ENCODE measurements around the gene LRRC41.
"Not testable (repeated sequence)": the region's sequence is repeated elsewhere in the genome, so short reads cannot be mapped to it uniquely, and the experiment has no call there.

LRRC41 gene

DNA sequence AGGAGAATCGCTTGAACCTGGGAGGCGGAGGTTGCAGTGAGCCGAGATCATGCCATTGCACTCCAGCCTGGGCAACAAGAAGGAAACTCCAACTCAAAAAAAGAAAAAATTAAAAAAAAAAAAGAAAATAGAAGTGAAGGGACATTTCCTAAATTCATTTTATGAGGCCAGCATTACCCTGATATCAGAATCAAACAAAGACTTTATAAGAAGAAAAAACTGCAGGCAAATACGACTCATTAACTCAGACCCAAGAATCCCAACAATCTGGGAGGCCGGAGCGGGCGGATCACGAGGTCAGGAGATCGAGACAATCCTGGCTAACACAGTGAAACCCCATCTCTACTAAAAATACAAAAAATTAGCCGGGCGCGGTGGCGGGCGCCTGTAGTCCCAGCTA, 34.0 kb upstream of the LRRC41 start:
- not testable (repeated sequence) for H3K9ac ChIP-seq (ENCODE audit: low read length); H3K27me3 ChIP-seq (ENCODE audit: control insufficient read depth in 1 of 2, insufficient read depth in 2 of 2, low read length in 2 of 2); H3K4me1 ChIP-seq (ENCODE audit: insufficient read depth, low read length); H3K4me3 ChIP-seq (ENCODE audit: low read depth in 1 of 2, low read length in 2 of 2); H3K27ac ChIP-seq (ENCODE audit: low read depth, low read length); H3K9me3 ChIP-seq (ENCODE audit: low read length); H3K36me3 ChIP-seq (ENCODE audit: insufficient read depth, low read length)

DNA sequence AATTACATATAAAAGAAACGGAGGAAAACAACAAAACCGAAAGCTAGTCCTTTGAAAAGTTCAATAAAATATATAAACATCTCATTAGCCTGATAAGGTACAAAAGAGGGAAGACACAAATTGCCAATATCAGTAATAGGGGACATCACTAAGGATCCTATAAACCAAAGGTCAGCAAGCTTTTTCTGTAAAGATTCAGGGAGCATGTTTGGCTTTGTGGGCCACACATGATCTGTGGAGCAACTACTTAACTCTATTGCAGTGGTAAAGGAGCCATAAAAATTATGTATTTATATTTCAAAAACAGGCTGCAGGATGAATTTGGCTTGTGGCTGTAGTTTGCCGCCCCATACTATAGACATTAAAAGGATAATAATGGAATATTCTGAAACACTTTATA, 31.7 kb upstream of the LRRC41 start:
- Histone ChIP-seq H3K9me3 (ENCODE audit: low read length) (no peaks in the 10 kb centered on the region), H3K9ac (ENCODE audit: low read length) (no peak overlapping the region), H3K36me3 (ENCODE audit: insufficient read depth, low read length) (no peaks in the 10 kb centered on the region), H3K27ac (ENCODE audit: low read depth, low read length) (no peak overlapping the region), H3K27me3 (ENCODE audit: control insufficient read depth in 1 of 2, insufficient read depth in 2 of 2, low read length in 2 of 2) (no peaks in the 10 kb centered on the region), H3K4me1 (ENCODE audit: insufficient read depth, low read length) (no peaks in the 10 kb centered on the region), H3K4me3 (ENCODE audit: low read depth in 1 of 2, low read length in 2 of 2) (no peak overlapping the region)

DNA sequence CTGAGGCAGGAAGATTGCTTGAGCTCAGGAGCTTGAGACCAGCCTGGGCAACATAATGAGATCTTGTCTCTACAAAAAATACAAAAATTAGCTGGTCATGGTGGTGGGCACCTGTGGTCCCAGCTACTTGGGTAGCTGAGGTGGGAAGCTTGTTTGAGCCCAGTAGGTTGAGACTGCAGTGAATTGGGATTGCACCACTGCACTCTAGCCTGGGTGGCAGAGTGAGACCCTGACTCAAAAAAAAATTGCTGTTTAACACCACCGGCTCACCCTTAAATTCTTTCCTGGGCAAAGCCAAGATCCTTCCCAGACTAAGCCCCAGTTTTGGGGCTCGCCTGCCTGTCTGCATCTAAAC, 30.6 kb upstream of the LRRC41 start:
- H3K27ac ChIP-seq (ENCODE audit: low read depth, low read length), result no peak overlapping the region
- no peak overlapping the region for H3K4me3 ChIP-seq (ENCODE audit: low read depth in 1 of 2, low read length in 2 of 2)
- H3K4me1 ChIP-seq (ENCODE audit: insufficient read depth, low read length), result no peaks in the 10 kb centered on the region
- no peaks in the 10 kb centered on the region for H3K27me3 ChIP-seq (ENCODE audit: control insufficient read depth in 1 of 2, insufficient read depth in 2 of 2, low read length in 2 of 2)
- H3K9ac ChIP-seq (ENCODE audit: low read length), result no peak overlapping the region
- H3K36me3 ChIP-seq (ENCODE audit: insufficient read depth, low read length), result no peaks in the 10 kb centered on the region
- H3K9me3 ChIP-seq (ENCODE audit: low read length), result no peaks in the 10 kb centered on the region

GRCh38 chr1:46333300-46334029, 30.0 kb upstream of the LRRC41 start:
- Histone ChIP-seq H3K27me3 (ENCODE audit: control insufficient read depth in 1 of 2, insufficient read depth in 2 of 2, low read length in 2 of 2) (no peaks in the 10 kb centered on the region), H3K36me3 (ENCODE audit: insufficient read depth, low read length) (no peaks in the 10 kb centered on the region), H3K27ac (ENCODE audit: low read depth, low read length) (no peak overlapping the region), H3K4me1 (ENCODE audit: insufficient read depth, low read length) (no peaks in the 10 kb centered on the region), H3K4me3 (ENCODE audit: low read depth in 1 of 2, low read length in 2 of 2) (no peak overlapping the region), H3K9me3 (ENCODE audit: low read length) (no peaks in the 10 kb centered on the region), H3K9ac (ENCODE audit: low read length) (no peak overlapping the region)

- not testable (repeated sequence) for H3K36me3 ChIP-seq (ENCODE audit: insufficient read depth, low read length); H3K9ac ChIP-seq (ENCODE audit: low read length); H3K9me3 ChIP-seq (ENCODE audit: low read length); H3K4me1 ChIP-seq (ENCODE audit: insufficient read depth, low read length); H3K27me3 ChIP-seq (ENCODE audit: control insufficient read depth in 1 of 2, insufficient read depth in 2 of 2, low read length in 2 of 2); H3K27ac ChIP-seq (ENCODE audit: low read depth, low read length); H3K4me3 ChIP-seq (ENCODE audit: low read depth in 1 of 2, low read length in 2 of 2)
These were observed 28.5 kb upstream of the LRRC41 start for GRCh38 chr1:46331786-46332540.

DNA sequence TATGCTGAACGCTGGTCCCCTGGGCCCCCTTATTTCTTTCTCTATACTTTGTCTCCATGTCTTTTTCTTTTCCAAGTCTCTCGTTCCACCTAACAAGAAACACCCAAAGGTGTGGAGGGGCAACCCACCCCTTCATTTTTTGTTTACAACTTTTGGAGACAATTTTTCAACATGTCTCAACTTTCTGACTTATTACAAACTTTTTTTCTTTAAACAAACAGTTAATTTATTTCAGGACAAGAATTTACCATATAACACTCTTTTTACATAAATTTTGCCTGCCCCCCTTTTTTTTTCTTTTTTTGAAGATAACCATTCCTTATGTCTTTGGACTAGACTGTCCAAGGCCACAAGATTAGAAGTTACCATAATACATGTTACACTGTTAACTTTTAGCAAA, 27.0 kb upstream of the LRRC41 start:
- H3K9ac ChIP-seq (ENCODE audit: low read length); H3K36me3 ChIP-seq (ENCODE audit: insufficient read depth, low read length); H3K4me3 ChIP-seq (ENCODE audit: low read depth in 1 of 2, low read length in 2 of 2); H3K9me3 ChIP-seq (ENCODE audit: low read length); H3K27ac ChIP-seq (ENCODE audit: low read depth, low read length); H3K4me1 ChIP-seq (ENCODE audit: insufficient read depth, low read length); H3K27me3 ChIP-seq (ENCODE audit: control insufficient read depth in 1 of 2, insufficient read depth in 2 of 2, low read length in 2 of 2): not testable (repeated sequence)

DNA sequence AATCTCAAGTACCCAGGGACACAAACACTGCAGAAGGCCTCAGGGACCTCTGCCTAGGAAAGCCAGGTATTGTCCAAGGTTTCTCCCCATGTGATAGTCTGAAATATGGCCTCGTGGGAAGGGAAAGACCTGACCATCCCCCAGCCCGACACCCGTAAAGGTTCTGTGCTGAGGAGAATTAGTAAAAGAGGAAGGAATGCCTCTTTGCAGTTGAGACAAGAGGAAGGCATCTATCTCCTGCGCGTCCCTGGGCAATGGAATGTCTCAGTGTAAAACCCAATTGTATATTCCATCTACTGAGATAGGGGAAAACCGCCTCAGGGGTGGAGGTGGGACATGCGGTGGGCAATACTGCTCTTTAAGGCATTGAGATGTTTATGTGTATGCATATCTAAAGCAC, 26.4 kb upstream of the LRRC41 start:
- H3K27me3 ChIP-seq (ENCODE audit: control insufficient read depth in 1 of 2, insufficient read depth in 2 of 2, low read length in 2 of 2); H3K9me3 ChIP-seq (ENCODE audit: low read length); H3K4me1 ChIP-seq (ENCODE audit: insufficient read depth, low read length); H3K27ac ChIP-seq (ENCODE audit: low read depth, low read length); H3K4me3 ChIP-seq (ENCODE audit: low read depth in 1 of 2, low read length in 2 of 2); H3K9ac ChIP-seq (ENCODE audit: low read length); H3K36me3 ChIP-seq (ENCODE audit: insufficient read depth, low read length): not testable (repeated sequence)

GRCh38 chr1:46328182-46328581, 24.8 kb upstream of the LRRC41 start:
- not testable (repeated sequence) for H3K4me3 ChIP-seq (ENCODE audit: low read depth in 1 of 2, low read length in 2 of 2); H3K27me3 ChIP-seq (ENCODE audit: control insufficient read depth in 1 of 2, insufficient read depth in 2 of 2, low read length in 2 of 2); H3K9me3 ChIP-seq (ENCODE audit: low read length); H3K4me1 ChIP-seq (ENCODE audit: insufficient read depth, low read length); H3K36me3 ChIP-seq (ENCODE audit: insufficient read depth, low read length); H3K9ac ChIP-seq (ENCODE audit: low read length); H3K27ac ChIP-seq (ENCODE audit: low read depth, low read length)

DNA sequence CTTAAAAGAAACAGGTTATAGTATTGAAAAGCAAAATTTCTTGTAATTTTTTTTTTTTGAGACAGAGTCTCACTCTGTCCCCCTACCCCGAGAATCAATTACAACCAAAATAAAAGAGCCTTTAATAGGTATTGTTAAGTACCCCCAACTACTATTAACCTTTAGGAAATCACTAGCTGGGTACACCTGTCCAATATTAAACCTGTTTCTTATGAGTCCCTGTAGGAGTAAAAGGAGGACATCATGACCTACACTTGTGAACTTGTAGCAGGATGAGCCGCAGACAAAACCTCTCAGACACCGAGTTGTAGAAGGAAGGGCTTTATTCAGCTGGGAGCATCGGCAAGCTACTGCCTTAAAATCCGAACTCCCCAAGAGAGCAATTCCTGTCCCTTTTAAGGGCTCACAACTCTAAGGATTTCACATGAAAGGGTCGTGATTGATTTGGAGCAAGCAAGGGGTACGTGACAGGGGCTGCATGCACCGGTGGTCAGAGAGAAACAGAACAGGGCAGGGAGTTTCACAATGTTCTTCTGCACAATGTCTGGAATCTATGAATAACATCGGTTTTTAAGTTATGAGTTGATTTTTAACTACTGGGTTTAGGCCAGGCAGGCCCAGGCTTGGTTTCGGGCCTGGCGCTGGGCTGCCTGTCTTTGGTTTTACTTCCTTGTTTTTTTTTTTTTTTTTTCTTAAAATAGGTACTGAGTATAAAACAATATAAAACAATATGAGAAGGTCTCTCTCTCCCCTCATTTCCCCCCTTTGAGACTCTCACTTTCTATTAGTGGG, 22.1 kb upstream of the LRRC41 start:
- not testable (repeated sequence) for H3K4me1 ChIP-seq (ENCODE audit: insufficient read depth, low read length); H3K9ac ChIP-seq (ENCODE audit: low read length); H3K27me3 ChIP-seq (ENCODE audit: control insufficient read depth in 1 of 2, insufficient read depth in 2 of 2, low read length in 2 of 2); H3K9me3 ChIP-seq (ENCODE audit: low read length); H3K4me3 ChIP-seq (ENCODE audit: low read depth in 1 of 2, low read length in 2 of 2); H3K27ac ChIP-seq (ENCODE audit: low read depth, low read length); H3K36me3 ChIP-seq (ENCODE audit: insufficient read depth, low read length)

DNA sequence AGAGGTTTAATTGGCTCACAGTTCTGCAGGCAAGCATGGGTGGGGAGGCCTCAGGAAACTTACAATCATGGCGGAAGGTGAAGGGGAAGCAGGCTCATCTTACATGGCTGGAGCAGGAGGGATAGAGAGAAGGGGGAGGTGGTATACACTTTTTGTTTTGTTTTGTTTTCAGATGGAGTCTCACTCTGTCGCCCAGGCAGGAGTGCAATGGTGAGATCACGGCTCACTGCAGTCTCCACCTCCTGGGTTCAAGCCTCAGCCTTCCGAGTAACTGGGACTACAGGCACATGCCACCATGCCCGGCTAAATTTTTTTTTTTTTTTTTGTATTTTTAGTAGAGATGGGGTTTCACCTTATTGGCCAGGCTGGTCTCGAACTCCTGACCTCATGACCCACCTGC, 18.8 kb upstream of the LRRC41 start:
- not testable (repeated sequence) for H3K4me3 ChIP-seq (ENCODE audit: low read depth in 1 of 2, low read length in 2 of 2)

GRCh38 chr1:46319960-46320914, 16.8 kb upstream of the LRRC41 start:
- H3K9ac ChIP-seq (ENCODE audit: low read length); H3K27me3 ChIP-seq (ENCODE audit: control insufficient read depth in 1 of 2, insufficient read depth in 2 of 2, low read length in 2 of 2); H3K27ac ChIP-seq (ENCODE audit: low read depth, low read length); H3K4me1 ChIP-seq (ENCODE audit: insufficient read depth, low read length); H3K9me3 ChIP-seq (ENCODE audit: low read length); H3K4me3 ChIP-seq (ENCODE audit: low read depth in 1 of 2, low read length in 2 of 2): not testable (repeated sequence)
- H3K36me3 ChIP-seq (ENCODE audit: insufficient read depth, low read length), result peaks cover 13% of the 10 kb centered on the region

More for the DNA sequence above, 18.8 kb upstream of the LRRC41 start:
- H3K9ac ChIP-seq (ENCODE audit: low read length); H3K36me3 ChIP-seq (ENCODE audit: insufficient read depth, low read length); H3K4me1 ChIP-seq (ENCODE audit: insufficient read depth, low read length); H3K27me3 ChIP-seq (ENCODE audit: control insufficient read depth in 1 of 2, insufficient read depth in 2 of 2, low read length in 2 of 2); H3K27ac ChIP-seq (ENCODE audit: low read depth, low read length); H3K9me3 ChIP-seq (ENCODE audit: low read length): not testable (repeated sequence)

All from muscle layer of colon (tissue), 2 donors.